SK-N-SH (cell line): ENCODE results near the gene TMEM95. TPM values are rescaled to one million over a fixed set of nuclear protein-coding genes. Genes with fewer than 3 reads are reported as not detected.

Source experiments
- CTCF ChIA-PET: fragments of 300-600, 350-600 bp; formaldehyde crosslinking; extraction: SDS; loops from one replicate; lab custom pipeline; 2021; lab: Yijun Ruan, JAX
- POLR2A ChIA-PET: fragments of 350-600 bp; sonication (Branson Sonifier 250); formaldehyde crosslinking; extraction: SDS; loops from one replicate; lab custom pipeline; 2020; ENCODE audit warnings: antibody characterized with exemption, inconsistent platforms; lab: Yijun Ruan, JAX
- DNase-seq: peaks from one replicate; pipeline ENCODE4 v3.0.0; 2012
- H2AFZ ChIP-seq: fragments of 200-600 bp; sonication (generic); 2 replicates; pipeline ENCODE4 v1.8.1; 2016; ENCODE audit warnings: antibody characterized with exemption, mild to moderate bottlenecking, low read depth
- H3F3A ChIP-seq: fragments of 200-600 bp; sonication (generic); replicated peaks from 2 replicates; pipeline ENCODE3; 2016; ENCODE audit warnings: antibody characterized with exemption, mild to moderate bottlenecking; ENCODE audit not compliant: insufficient read depth
- H3K27ac ChIP-seq, 2 experiments: fragments of 200-500 bp in 1 of 2; fragments of 200-600 bp in 1 of 2; sonication (Bioruptor generic) in 1 of 2; sonication (generic), shearing (Covaris generic) in 1 of 2; 2 replicates each; pipeline versions ENCODE4 v1.5.1 to v1.6.1; 2014 to 2016; ENCODE audit warnings: low read depth in 2 of 2, inconsistent platforms in 1 of 2, low read length in 1 of 2, mild to moderate bottlenecking in 1 of 2, mixed read lengths in 1 of 2
- H3K27me3 ChIP-seq: fragments of 200-600 bp; sonication (generic), shearing (Covaris generic); 2 replicates; pipeline ENCODE4 v1.6.1; 2016; ENCODE audit warnings: mixed run types; ENCODE audit not compliant: insufficient read depth
- H3K36me3 ChIP-seq, 2 experiments: fragments of 200-500 bp in 1 of 2; fragments of 200-600 bp in 1 of 2; sonication (Bioruptor generic) in 1 of 2; sonication (generic) in 1 of 2; replicated peaks in 1 of 2; 2 replicates each; pipeline versions ENCODE3 to v1.5.1; 2014 to 2016; ENCODE audit warnings: low read length in 1 of 2, mild to moderate bottlenecking in 1 of 2; ENCODE audit not compliant: insufficient read depth in 2 of 2, control insufficient read depth in 1 of 2
- H3K4me1 ChIP-seq, 2 experiments: fragments of 200-500 bp in 1 of 2; fragments of 200-600 bp in 1 of 2; sonication (Bioruptor generic) in 1 of 2; sonication (generic), shearing (Covaris generic) in 1 of 2; 2 replicates each; pipeline versions ENCODE4 v1.5.1 to v1.6.1; 2014 to 2016; ENCODE audit warnings: low read depth in 1 of 2, low read length in 1 of 2, mixed run types in 1 of 2; ENCODE audit not compliant: insufficient read depth in 2 of 2, control insufficient read depth in 1 of 2
- H3K4me2 ChIP-seq: fragments of 200-600 bp; sonication (generic), shearing (Covaris generic); 2 replicates; pipeline ENCODE4 v1.6.1; 2017; ENCODE audit warnings: mixed run types
- H3K4me3 ChIP-seq, 2 experiments: fragments of 200-500 bp in 1 of 2; fragments of 200-600 bp in 1 of 2; sonication (Bioruptor generic) in 1 of 2; sonication (generic), shearing (Covaris generic) in 1 of 2; 2 replicates each; pipeline versions ENCODE4 v1.5.1 to v1.8.1; 2014 to 2016; ENCODE audit warnings: low read depth in 2 of 2, inconsistent platforms in 1 of 2, low read length in 1 of 2, mild to moderate bottlenecking in 1 of 2, mixed read lengths in 1 of 2, moderate library complexity in 1 of 2
- H3K79me2 ChIP-seq: fragments of 200-600 bp; sonication (generic); 2 replicates; pipeline ENCODE4 v1.8.1; 2017; ENCODE audit warnings: mild to moderate bottlenecking; ENCODE audit not compliant: insufficient read depth
- H3K9ac ChIP-seq: fragments of 200-600 bp; sonication (generic); 2 replicates; pipeline ENCODE4 v1.6.1; 2017; ENCODE audit warnings: mixed run types
- H3K9me2 ChIP-seq: fragments of 200-600 bp; sonication (generic); 2 replicates; pipeline ENCODE4 v1.6.1; 2017; ENCODE audit warnings: mixed run types
- H3K9me3 ChIP-seq: fragments of 200-600 bp; sonication (generic); 2 replicates; pipeline ENCODE4 v1.6.1; 2017; ENCODE audit warnings: mixed run types, mild to moderate bottlenecking, moderate library complexity
- H4K20me1 ChIP-seq: fragments of 200-600 bp; sonication (generic); 2 replicates; pipeline ENCODE4 v1.6.1; 2017; ENCODE audit warnings: mild to moderate bottlenecking, mixed run types; ENCODE audit not compliant: insufficient read depth
- CHD2 ChIP-seq: fragments of 150-350 bp; IDR thresholded peaks from 2 replicates; pipeline ENCODE4 v1.6.1; 2018; ENCODE audit warnings: low read length; ENCODE audit not compliant: partially characterized antibody
- CTCF ChIP-seq: fragments of 200-600 bp; sonication (generic); IDR thresholded peaks from 2 replicates; pipeline ENCODE4 v1.6.1; 2017; ENCODE audit warnings: antibody characterized with exemption, mild to moderate bottlenecking, moderate library complexity
- ELF1 ChIP-seq: IDR thresholded peaks from 2 replicates; pipeline ENCODE4 v1.4.0; 2012
- EZH2phosphoT487 ChIP-seq: fragments of 200-600 bp; sonication (generic); IDR thresholded peaks from 2 replicates; pipeline ENCODE4 v1.6.1; 2017; ENCODE audit warnings: low read depth, mixed run types, mild to moderate bottlenecking, antibody characterized with exemption, moderate library complexity, borderline replicate concordance
- FOSL2 ChIP-seq: IDR thresholded peaks from 2 replicates; pipeline ENCODE4 v1.4.0; 2012; ENCODE audit warnings: low read depth, mild to moderate bottlenecking, moderate library complexity, borderline replicate concordance
- FOXM1 ChIP-seq: IDR thresholded peaks from 2 replicates; pipeline ENCODE4 v1.4.0; 2012; ENCODE audit warnings: low read depth, mild to moderate bottlenecking
- GABPA ChIP-seq: IDR thresholded peaks from 2 replicates; pipeline ENCODE4 v1.4.0; 2012; ENCODE audit warnings: low read depth, mild to moderate bottlenecking
- GATA2 ChIP-seq: sonication (generic); formaldehyde crosslinking; IDR thresholded peaks from 2 replicates; pipeline ENCODE4 v1.5.0; 2020; ENCODE audit warnings: mild to moderate bottlenecking, missing genetic modification reagents
- IRF3 ChIP-seq: fragments of 150-350 bp; IDR thresholded peaks from 2 replicates; pipeline ENCODE4 v1.6.1; 2016; ENCODE audit warnings: mild to moderate bottlenecking, low read depth, low read length
- JUND ChIP-seq: IDR thresholded peaks from 2 replicates; pipeline ENCODE4 v1.4.0; 2012
- MXI1 ChIP-seq: IDR thresholded peaks from 2 replicates; pipeline ENCODE4 v1.6.1; 2012; ENCODE audit warnings: mild to moderate bottlenecking, low read depth, low read length, improper control_type of control experiment
- NFIC ChIP-seq: IDR thresholded peaks from 2 replicates; pipeline ENCODE4 v1.4.0; 2012; ENCODE audit warnings: borderline replicate concordance
- NRF1 ChIP-seq: IDR thresholded peaks from 2 replicates; pipeline ENCODE4 v1.6.1; 2012; ENCODE audit warnings: low read depth, mild to moderate bottlenecking, low read length
- POLR2AphosphoS5 ChIP-seq: IDR thresholded peaks from 2 replicates; pipeline ENCODE4 v1.6.1; 2012; ENCODE audit warnings: low read depth, low read length
- RAD21 ChIP-seq: IDR thresholded peaks from 2 replicates; pipeline ENCODE4 v1.6.1; 2012; ENCODE audit warnings: mild to moderate bottlenecking, low read length
- RCOR1 ChIP-seq: fragments of 150-350 bp; IDR thresholded peaks from 2 replicates; pipeline ENCODE4 v1.6.1; 2017; ENCODE audit warnings: antibody characterized with exemption, low read length
- SIN3A ChIP-seq: IDR thresholded peaks from 2 replicates; pipeline ENCODE4 v1.6.1; 2012; ENCODE audit warnings: low read depth, mild to moderate bottlenecking, low read length, moderate library complexity, borderline replicate concordance
- SMC3 ChIP-seq: IDR thresholded peaks from 2 replicates; pipeline ENCODE4 v1.6.1; 2012; ENCODE audit warnings: low read depth, low read length, improper control_type of control experiment
- TAF1 ChIP-seq: IDR thresholded peaks from 2 replicates; pipeline ENCODE4 v1.6.1; 2012; ENCODE audit warnings: low read depth, mild to moderate bottlenecking, low read length, moderate library complexity, borderline replicate concordance
- TCF12 ChIP-seq: IDR thresholded peaks from 2 replicates; pipeline ENCODE4 v1.4.0; 2012
- YY1 ChIP-seq: IDR thresholded peaks from 2 replicates; pipeline ENCODE4 v1.4.0; 2012; ENCODE audit warnings: low read depth, mild to moderate bottlenecking
- ZBTB33 ChIP-seq: IDR thresholded peaks from 2 replicates; pipeline ENCODE4 v1.4.0; 2012; ENCODE audit warnings: low read depth, borderline replicate concordance
- WGBS: methylation state at CpG from one replicate; pipeline ENCODE4 v1.1.6; 2017; ENCODE audit warnings: low lambda C conversion rate; 5-methylcytosine and 5-hydroxymethylcytosine counted together
- polyA plus RNA-seq, 3 experiments: library from polyadenylated mRNA; depleted of rRNA; stranded (reverse); fragments of >200 nt; gene quantifications; 2 replicates each; pipeline ENCODE4 v1.2.3, GENCODE V29; 2012
- TF ChIP-seq, protein P1 (sequence below): IDR thresholded peaks from 2 replicates; pipeline ENCODE4 v1.6.1; 2012; ENCODE audit warnings: mild to moderate bottlenecking, low read depth, low read length, moderate library complexity
- TF ChIP-seq, protein P2 (sequence below): fragments of 150-350 bp; IDR thresholded peaks from 2 replicates; pipeline ENCODE4 v1.6.1; 2017; ENCODE audit warnings: antibody characterized with exemption, low read length, low read depth, borderline replicate concordance

Gene TMEM95, protein sequence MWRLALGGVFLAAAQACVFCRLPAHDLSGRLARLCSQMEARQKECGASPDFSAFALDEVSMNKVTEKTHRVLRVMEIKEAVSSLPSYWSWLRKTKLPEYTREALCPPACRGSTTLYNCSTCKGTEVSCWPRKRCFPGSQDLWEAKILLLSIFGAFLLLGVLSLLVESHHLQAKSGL
- not detected in 2 replicates for polyA plus RNA-seq (2012; rRNA removed)
- polyA plus RNA-seq (2012; cell fraction: cytosol; rRNA removed): not detected in 2 replicates
- polyA plus RNA-seq (2012; cell fraction: nucleus; rRNA removed): not detected in 2 replicates

DNA sequence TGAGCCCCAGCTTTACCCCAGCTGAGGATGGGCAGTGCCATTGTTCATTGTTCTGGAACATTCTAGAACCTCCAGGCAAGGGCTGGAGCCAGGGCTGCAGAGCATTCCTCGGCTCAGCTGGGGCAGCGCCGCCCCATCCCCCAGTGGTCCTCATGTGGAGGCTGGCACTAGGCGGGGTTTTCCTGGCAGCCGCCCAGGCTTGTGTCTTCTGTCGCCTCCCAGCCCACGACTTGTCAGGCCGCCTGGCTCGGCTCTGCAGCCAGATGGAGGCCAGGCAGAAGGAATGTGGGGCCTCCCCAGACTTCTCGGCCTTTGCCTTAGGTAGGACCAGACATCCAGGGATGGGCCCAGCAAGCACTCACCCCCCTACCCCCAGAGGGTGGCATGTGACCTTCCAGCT is at the start of gene TMEM95:
TSS of gene TMEM95 (plus strand) at position 104 of the 400 bp plus-strand sequence. CDS start at position 153, 49 bp downstream.
- Histone ChIP-seq H3K9me2 (no peaks in the 10 kb centered on the region), H3K4me3 (peak within 1 kb of the TSS in 1 of 2 experiments; percentile 7; a peak in 2 of 4 replicates), H3K9me3 (no peaks in the 10 kb centered on the region), H3F3A (peaks cover 5% of the 10 kb centered on the region), H4K20me1 (no peaks in the 10 kb centered on the region), H3K27ac (peak within 1 kb of the TSS in 1 of 2 experiments; percentile 29; a peak in 1 of 4 replicates), H3K4me1 (peaks cover 13 to 44% of the 10 kb centered on the region in 2 experiments; a peak in 2 of 4 replicates), H3K9ac (no peak within 1 kb of the TSS), H3K27me3 (no peaks in the 10 kb centered on the region), H2AFZ (no peak within 1 kb of the TSS), H3K36me3 (no peaks in the 10 kb centered on the region), H3K79me2 (peaks cover 38% of the 10 kb centered on the region), H3K4me2 (peak within 1 kb of the TSS; percentile 100)
- no CpG with 5 or more reads among the region's 10 CpGs for WGBS
- POLR2A ChIA-PET: interaction anchor here (0.9 to 2.0 kb wide), 2 partner anchors 25 to 206 kb away, joined by 3 to 5 read pairs; no protein-coding TSS in a partner anchor
- DNase-seq: no peak
- CTCF ChIA-PET: interaction anchor here (0.8 to 5.2 kb wide), 17 partner anchors 10 to 333 kb away, joined by 3 to 52 read pairs (median 16); partner anchors contain the start of genes NEURL4, NLGN2, PLSCR3 and POLR2A
- TF ChIP-seq SIN3A (no peak), IRF3 (no peak), GATA2 (CRISPR knock-in tag) (no peak), GABPA (no peak), TCF12 (no peak), POLR2AphosphoS5 (0 out of 2 replicates have a peak, but pooled peaks have one; percentile 15), FOSL2 (no peak), TAF1 (no peak), CHD2 (peak; percentile 66), NRF1 (no peak), RAD21 (no peak), CTCF (no peak), SMC3 (no peak), RCOR1 (no peak), YY1 (no peak), FOXM1 (no peak), NFIC (peak; percentile 25; the same call in 1 of the 2 replicates), ELF1 (no peak), EZH2phosphoT487 (no peak), ZBTB33 (no peak), JUND (no peak), MXI1 (0 out of 2 replicates have a peak, but pooled peaks have one; percentile 31)
- TF ChIP-seq, protein P1, sequence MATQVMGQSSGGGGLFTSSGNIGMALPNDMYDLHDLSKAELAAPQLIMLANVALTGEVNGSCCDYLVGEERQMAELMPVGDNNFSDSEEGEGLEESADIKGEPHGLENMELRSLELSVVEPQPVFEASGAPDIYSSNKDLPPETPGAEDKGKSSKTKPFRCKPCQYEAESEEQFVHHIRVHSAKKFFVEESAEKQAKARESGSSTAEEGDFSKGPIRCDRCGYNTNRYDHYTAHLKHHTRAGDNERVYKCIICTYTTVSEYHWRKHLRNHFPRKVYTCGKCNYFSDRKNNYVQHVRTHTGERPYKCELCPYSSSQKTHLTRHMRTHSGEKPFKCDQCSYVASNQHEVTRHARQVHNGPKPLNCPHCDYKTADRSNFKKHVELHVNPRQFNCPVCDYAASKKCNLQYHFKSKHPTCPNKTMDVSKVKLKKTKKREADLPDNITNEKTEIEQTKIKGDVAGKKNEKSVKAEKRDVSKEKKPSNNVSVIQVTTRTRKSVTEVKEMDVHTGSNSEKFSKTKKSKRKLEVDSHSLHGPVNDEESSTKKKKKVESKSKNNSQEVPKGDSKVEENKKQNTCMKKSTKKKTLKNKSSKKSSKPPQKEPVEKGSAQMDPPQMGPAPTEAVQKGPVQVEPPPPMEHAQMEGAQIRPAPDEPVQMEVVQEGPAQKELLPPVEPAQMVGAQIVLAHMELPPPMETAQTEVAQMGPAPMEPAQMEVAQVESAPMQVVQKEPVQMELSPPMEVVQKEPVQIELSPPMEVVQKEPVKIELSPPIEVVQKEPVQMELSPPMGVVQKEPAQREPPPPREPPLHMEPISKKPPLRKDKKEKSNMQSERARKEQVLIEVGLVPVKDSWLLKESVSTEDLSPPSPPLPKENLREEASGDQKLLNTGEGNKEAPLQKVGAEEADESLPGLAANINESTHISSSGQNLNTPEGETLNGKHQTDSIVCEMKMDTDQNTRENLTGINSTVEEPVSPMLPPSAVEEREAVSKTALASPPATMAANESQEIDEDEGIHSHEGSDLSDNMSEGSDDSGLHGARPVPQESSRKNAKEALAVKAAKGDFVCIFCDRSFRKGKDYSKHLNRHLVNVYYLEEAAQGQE: no peak
- TF ChIP-seq, protein P2, sequence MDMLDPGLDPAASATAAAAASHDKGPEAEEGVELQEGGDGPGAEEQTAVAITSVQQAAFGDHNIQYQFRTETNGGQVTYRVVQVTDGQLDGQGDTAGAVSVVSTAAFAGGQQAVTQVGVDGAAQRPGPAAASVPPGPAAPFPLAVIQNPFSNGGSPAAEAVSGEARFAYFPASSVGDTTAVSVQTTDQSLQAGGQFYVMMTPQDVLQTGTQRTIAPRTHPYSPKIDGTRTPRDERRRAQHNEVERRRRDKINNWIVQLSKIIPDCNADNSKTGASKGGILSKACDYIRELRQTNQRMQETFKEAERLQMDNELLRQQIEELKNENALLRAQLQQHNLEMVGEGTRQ: no peak
